WTC11 (cell line): ENCODE results near the gene NELFCD. TPM values are rescaled to one million over a fixed set of nuclear protein-coding genes. Genes with fewer than 3 reads are reported as not detected.

Experiments used
- ATAC-seq: fragments of 200-7000 bp; cut with Tn5 transposase; 2 replicates; pipeline ENCODE4 v1.10.0; 2021; ENCODE audit warnings: mild to moderate bottlenecking, moderate library complexity
- CTCF ChIA-PET: fragments of 300-600 bp; sonication (Branson Sonifier 250); formaldehyde crosslinking; loops from one replicate; lab custom pipeline; 2021; ENCODE audit warnings: antibody characterized with exemption; lab: Charles Lee
- POLR2A ChIA-PET: fragments of 350-600 bp; sonication (Branson Sonifier 250); formaldehyde crosslinking; loops from one replicate; lab custom pipeline; 2021; ENCODE audit warnings: antibody characterized with exemption; lab: Charles Lee
- DNase-seq: peaks from one replicate; pipeline ENCODE4 v3.0.0; 2021; ENCODE audit warnings: low spot score
- H3K27ac Mint-ChIP-seq: 2 replicates; pipeline ENCODE4 v1.8.0; 2021; ENCODE audit warnings: mixed read lengths
- H3K27me3 Mint-ChIP-seq: 2 replicates; pipeline ENCODE4 v1.8.0; 2021; ENCODE audit warnings: low read depth, mild to moderate bottlenecking, moderate library complexity, mixed read lengths
- H3K36me3 Mint-ChIP-seq: 2 replicates; pipeline ENCODE4 v1.8.0; 2021; ENCODE audit warnings: mixed read lengths
- H3K4me1 Mint-ChIP-seq: 2 replicates; pipeline ENCODE4 v1.8.0; 2022; ENCODE audit warnings: mixed read lengths
- H3K4me3 Mint-ChIP-seq: 2 replicates; pipeline ENCODE4 v1.8.0; 2021; ENCODE audit warnings: mild to moderate bottlenecking, moderate library complexity, mixed read lengths
- H3K9me3 Mint-ChIP-seq: 2 replicates; pipeline ENCODE4 v1.8.0; 2021; ENCODE audit warnings: mixed read lengths
- ARID4B ChIP-seq: sonication (generic); formaldehyde crosslinking; IDR thresholded peaks from 2 replicates; pipeline ENCODE4 v1.8.0; 2023; ENCODE audit warnings: missing genetic modification reagents, mild to moderate bottlenecking, borderline replicate concordance
- ATF2 ChIP-seq: sonication (generic); formaldehyde crosslinking; IDR thresholded peaks from 2 replicates; pipeline ENCODE4 v1.8.1; 2022; ENCODE audit warnings: low read depth, missing genetic modification reagents, borderline replicate concordance
- E2F1 ChIP-seq: sonication (generic); formaldehyde crosslinking; IDR thresholded peaks from 2 replicates; pipeline ENCODE4 v1.8.0; 2022; ENCODE audit warnings: mild to moderate bottlenecking, missing genetic modification reagents
- ETV6 ChIP-seq: sonication (generic); formaldehyde crosslinking; IDR thresholded peaks from 2 replicates; pipeline ENCODE4 v1.8.1; 2022; ENCODE audit warnings: mild to moderate bottlenecking, missing genetic modification reagents
- JUN ChIP-seq: sonication (generic); formaldehyde crosslinking; IDR thresholded peaks from 2 replicates; pipeline ENCODE4 v1.8.0; 2023; ENCODE audit warnings: mild to moderate bottlenecking, missing genetic modification reagents
- NR1H2 ChIP-seq: sonication (generic); formaldehyde crosslinking; IDR thresholded peaks from 2 replicates; pipeline ENCODE4 v1.9.0; 2021; ENCODE audit warnings: mild to moderate bottlenecking, moderate library complexity, missing genetic modification reagents
- NR3C1 ChIP-seq: sonication (generic); formaldehyde crosslinking; conservative IDR thresholded peaks from 2 replicates; pipeline ENCODE4 v1.8.1; 2023; ENCODE audit warnings: low read depth, mild to moderate bottlenecking, missing genetic modification reagents
- SMAD3 ChIP-seq: sonication (generic); formaldehyde crosslinking; IDR thresholded peaks from 2 replicates; pipeline ENCODE4 v1.8.0; 2022; ENCODE audit warnings: missing genetic modification reagents, mild to moderate bottlenecking, borderline replicate concordance
- SMAD4 ChIP-seq: sonication (generic); formaldehyde crosslinking; IDR thresholded peaks from 2 replicates; pipeline ENCODE4 v1.8.0; 2022; ENCODE audit warnings: mild to moderate bottlenecking, missing genetic modification reagents
- TEAD1 ChIP-seq: sonication (generic); formaldehyde crosslinking; IDR thresholded peaks from 2 replicates; pipeline ENCODE4 v1.8.0; 2022; ENCODE audit warnings: mild to moderate bottlenecking, missing genetic modification reagents
- ZBTB43 ChIP-seq: sonication (generic); formaldehyde crosslinking; IDR thresholded peaks from 2 replicates; pipeline ENCODE4 v1.8.1; 2023; ENCODE audit warnings: mild to moderate bottlenecking, missing genetic modification reagents
- ZNF138 ChIP-seq: sonication (generic); formaldehyde crosslinking; conservative IDR thresholded peaks from 2 replicates; pipeline ENCODE4 v1.8.1; 2022; ENCODE audit warnings: mild to moderate bottlenecking, moderate library complexity, missing genetic modification reagents
- ZNF219 ChIP-seq: sonication (generic); formaldehyde crosslinking; IDR thresholded peaks from 2 replicates; pipeline ENCODE4 v1.8.0; 2023; ENCODE audit warnings: missing genetic modification reagents, mild to moderate bottlenecking, borderline replicate concordance
- ZNF396 ChIP-seq: fragments of 250-450 bp; sonication (Bioruptor Pico); IDR thresholded peaks from 2 replicates; pipeline ENCODE4 v1.8.0; 2021; ENCODE audit warnings: mild to moderate bottlenecking, moderate library complexity, borderline replicate concordance
- ZNF671 ChIP-seq: fragments of 250-450 bp; sonication (Bioruptor Pico); IDR thresholded peaks from 2 replicates; pipeline ENCODE4 v1.8.0; 2021; ENCODE audit warnings: mild to moderate bottlenecking
- total RNA-seq: library from RNA; stranded (reverse); gene quantifications from 3 replicates; pipeline ENCODE4 v1.2.3, GENCODE V29; 2021
- TF ChIP-seq, protein P1 (sequence below): fragments of 250-450 bp; sonication (Bioruptor Pico); IDR thresholded peaks from 2 replicates; pipeline ENCODE4 v1.9.0; 2021; ENCODE audit warnings: mild to moderate bottlenecking
- TF ChIP-seq, protein P2 (sequence below): fragments of 250-450 bp; sonication (Bioruptor Pico); IDR thresholded peaks from 2 replicates; pipeline ENCODE4 v1.9.0; 2021; ENCODE audit warnings: moderate library complexity, mild to moderate bottlenecking, inconsistent platforms, borderline replicate concordance

NELFCD gene
- total RNA-seq, 1 experiment from 2014 or later: 66.9 TPM

- no peak within 1 kb of the TSS for H3K4me3 Mint-ChIP-seq
Measured at GRCh38 chr20:59019217-59019616, 38.2 kb downstream of the NELFCD start, which contains the start of gene TUBB1. TSS of gene TUBB1 (plus strand) at chr20:59019429. CDS start at chr20:59019523, 94 bp downstream.

GRCh38 chr20:59020938-59021551 is 40.0 kb downstream of the NELFCD start:
- no peak for DNase-seq
- ChIA-PET CTCF (no interaction called here), POLR2A (no interaction called here)
- Mint-ChIP-seq H3K4me1 (peaks cover 13% of the 10 kb centered on the region), H3K9me3 (no peaks in the 10 kb centered on the region), H3K27me3 (peaks cover 37% of the 10 kb centered on the region), H3K4me3 (no peak overlapping the region), H3K36me3 (peaks cover 25% of the 10 kb centered on the region), H3K27ac (no peak overlapping the region)
- ATAC-seq: no peak
- no peak for TF ChIP-seq NR1H2 (CRISPR knock-in tag)
- no peak for TF ChIP-seq TEAD1 (CRISPR knock-in tag)
- TF ChIP-seq NR3C1: no peak
- TF ChIP-seq ATF2 (CRISPR knock-in tag): no peak
- TF ChIP-seq ZNF396 (CRISPR knock-in tag): no peak
- TF ChIP-seq, protein P1, sequence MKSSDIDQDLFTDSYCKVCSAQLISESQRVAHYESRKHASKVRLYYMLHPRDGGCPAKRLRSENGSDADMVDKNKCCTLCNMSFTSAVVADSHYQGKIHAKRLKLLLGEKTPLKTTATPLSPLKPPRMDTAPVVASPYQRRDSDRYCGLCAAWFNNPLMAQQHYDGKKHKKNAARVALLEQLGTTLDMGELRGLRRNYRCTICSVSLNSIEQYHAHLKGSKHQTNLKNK (CRISPR knock-in tag): no peak
- no peak for TF ChIP-seq ETV6 (CRISPR knock-in tag)
- TF ChIP-seq ZNF219: no peak
- TF ChIP-seq ZNF138 (CRISPR knock-in tag): no peak
- TF ChIP-seq, protein P2, sequence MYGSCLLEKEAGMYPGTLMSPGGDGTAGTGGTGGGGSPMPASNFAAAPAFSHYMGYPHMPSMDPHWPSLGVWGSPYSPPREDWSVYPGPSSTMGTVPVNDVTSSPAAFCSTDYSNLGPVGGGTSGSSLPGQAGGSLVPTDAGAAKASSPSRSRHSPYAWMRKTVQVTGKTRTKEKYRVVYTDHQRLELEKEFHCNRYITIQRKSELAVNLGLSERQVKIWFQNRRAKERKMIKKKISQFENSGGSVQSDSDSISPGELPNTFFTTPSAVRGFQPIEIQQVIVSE (CRISPR knock-in tag): no peak

More at GRCh38 chr20:59019217-59019616, 38.2 kb downstream of the NELFCD start, which contains the start of gene TUBB1:
- H3K36me3 Mint-ChIP-seq: peaks cover 13% of the 10 kb centered on the region
- CTCF ChIA-PET: no interaction called here
- ATAC-seq (no peak), DNase-seq (no peak)
- POLR2A ChIA-PET: no interaction called here
- H3K27ac Mint-ChIP-seq: no peak within 1 kb of the TSS
- H3K4me1 Mint-ChIP-seq: peaks cover 3% of the 10 kb centered on the region; the same call in 1 of the 2 replicates
- no peaks in the 10 kb centered on the region for H3K9me3 Mint-ChIP-seq
- peaks cover 21% of the 10 kb centered on the region for H3K27me3 Mint-ChIP-seq
- TF ChIP-seq ARID4B (CRISPR knock-in tag) (no peak), ZNF671 (no peak), SMAD3 (CRISPR knock-in tag) (no peak), SMAD4 (CRISPR knock-in tag) (no peak), ZBTB43 (no peak), E2F1 (CRISPR knock-in tag) (no peak), JUN (CRISPR knock-in tag) (no peak)
